GM12878 (cell line): Measurements from ENCODE around the gene NUP210. TPM values are rescaled to one million over a fixed set of nuclear protein-coding genes. Genes with fewer than 3 reads are reported as not detected.
A peak's percentile ranks its signal among the peaks of the same experiment; 100 is the strongest.

ENCODE experiments used
- ATAC-seq: fragments of 200-7000 bp; cut with Tn5 transposase; 3 replicates; pipeline ENCODE4 v1.9.1; 2020; ENCODE audit warnings: mild to moderate bottlenecking, moderate library complexity
- BruUV-seq: library from RNA; stranded (reverse); fragments of 400-500 nt; replicated peaks from 2 replicates; lab custom pipeline; 2021; lab: Mats Ljungman, UMichigan
- CTCF ChIA-PET: fragments of 300-600 bp; sonication (Branson Sonifier 250); formaldehyde crosslinking; extraction: SDS; loops from one replicate; lab custom pipeline; 2021; ENCODE audit warnings: inconsistent platforms; lab: Yijun Ruan, JAX
- POLR2A ChIA-PET: fragments of 350-600 bp; formaldehyde crosslinking; extraction: SDS; loops from one replicate; lab custom pipeline; 2021; ENCODE audit warnings: inconsistent platforms; lab: Charles Lee
- RAD21 ChIA-PET: fragments of 300-600 bp; sonication (Branson Sonifier 250); formaldehyde crosslinking; loops from one replicate; lab custom pipeline; 2023; ENCODE audit warnings: antibody characterized with exemption; ENCODE audit not compliant: unreplicated experiment; lab: Charles Lee
- SMC1A ChIA-PET: fragments of 300-600 bp; sonication (Branson Sonifier 250); formaldehyde crosslinking; loops from one replicate; lab custom pipeline; 2023; ENCODE audit not compliant: unreplicated experiment, uncharacterized antibody; lab: Charles Lee
- DNase-seq: peaks from one replicate; pipeline ENCODE4 v3.0.0-alpha.2; 2011; ENCODE audit warnings: low read depth, low spot score
- FAIRE-seq: peaks from 3 replicates; lab custom pipeline; 2011; peaks lifted over from hg19 to GRCh38; lab: Jason Lieb, UNC
- H2AFZ ChIP-seq: 2 replicates; pipeline ENCODE4 v1.6.0; 2011; ENCODE audit warnings: low read depth, low read length, control low read depth; ENCODE audit not compliant: control insufficient read depth
- H3K27ac ChIP-seq: 2 replicates; pipeline ENCODE4 v1.5.1; 2011; ENCODE audit warnings: control low read depth; ENCODE audit not compliant: control insufficient read depth, insufficient read depth
- H3K27me3 ChIP-seq, 2 experiments: replicated peaks in 1 of 2; 2 replicates each; pipeline versions ENCODE4 v1.6.0 to v1.6.1; 2011; ENCODE audit warnings: low read length in 1 of 2; ENCODE audit not compliant: control insufficient read depth in 2 of 2, insufficient read depth in 2 of 2
- H3K36me3 ChIP-seq, 2 experiments: 2 replicates each; pipeline ENCODE4 v1.5.1; 2011; ENCODE audit warnings: low read length in 1 of 2; ENCODE audit not compliant: control insufficient read depth in 2 of 2, insufficient read depth in 2 of 2
- H3K4me1 ChIP-seq: 2 replicates; pipeline ENCODE4 v1.6.1; 2011; ENCODE audit warnings: mild to moderate bottlenecking, low read length, moderate library complexity, mixed read lengths; ENCODE audit not compliant: control insufficient read depth, insufficient read depth
- H3K4me2 ChIP-seq: 2 replicates; pipeline ENCODE4 v1.6.0; 2011; ENCODE audit warnings: control low read depth; ENCODE audit not compliant: control insufficient read depth, insufficient read depth
- H3K4me3 ChIP-seq: fragments of 200-600 bp; sonication (generic); 2 replicates; pipeline ENCODE4 v1.5.1; 2016
- H3K79me2 ChIP-seq: 2 replicates; pipeline ENCODE4 v1.6.0; 2011; ENCODE audit warnings: low read length; ENCODE audit not compliant: control insufficient read depth, insufficient read depth
- H3K9ac ChIP-seq: 2 replicates; pipeline ENCODE4 v1.8.0; 2011; ENCODE audit warnings: low read length, control low read depth, mixed read lengths; ENCODE audit not compliant: control insufficient read depth, insufficient read depth
- H3K9me3 ChIP-seq: replicated peaks from 3 replicates; pipeline ENCODE4 v1.5.1; 2011; ENCODE audit warnings: mild to moderate bottlenecking, low read length; ENCODE audit not compliant: control insufficient read depth, insufficient read depth
- H4K20me1 ChIP-seq: 2 replicates; pipeline ENCODE4 v1.6.0; 2011; ENCODE audit not compliant: control insufficient read depth, insufficient read depth
- ATF7 ChIP-seq: fragments of 450-650 bp; IDR thresholded peaks from 2 replicates; pipeline ENCODE4 v1.6.1; 2016; ENCODE audit warnings: low read depth, mild to moderate bottlenecking
- BACH1 ChIP-seq: fragments of 450-650 bp; IDR thresholded peaks from 2 replicates; pipeline ENCODE4 v1.6.1; 2017; ENCODE audit warnings: mild to moderate bottlenecking, borderline replicate concordance
- BHLHE40 ChIP-seq, 2 experiments: fragments of 450-650 bp in 1 of 2; IDR thresholded peaks; 2 replicates each; pipeline ENCODE4 v1.6.1; 2011 to 2017; ENCODE audit warnings: low read depth in 2 of 2, borderline replicate concordance in 1 of 2, improper control_type of control experiment in 1 of 2, low read length in 1 of 2, mild to moderate bottlenecking in 1 of 2
- HDAC2 ChIP-seq: fragments of 200-600 bp; sonication (generic); IDR thresholded peaks from 2 replicates; pipeline ENCODE4 v1.6.1; 2017
- MEF2B ChIP-seq: fragments of 450-650 bp; IDR thresholded peaks from 2 replicates; pipeline ENCODE4 v1.6.1; 2018; ENCODE audit warnings: mild to moderate bottlenecking, moderate library complexity; ENCODE audit not compliant: partially characterized antibody, poor library complexity, severe bottlenecking
- MXI1 ChIP-seq: fragments of 150-350 bp; IDR thresholded peaks from 2 replicates; pipeline ENCODE4 v1.6.1; 2011; ENCODE audit warnings: low read depth, mild to moderate bottlenecking, inconsistent platforms, low read length, improper control_type of control experiment
- NKRF ChIP-seq: fragments of 450-650 bp; conservative IDR thresholded peaks from 2 replicates; pipeline ENCODE4 v1.6.1; 2017; ENCODE audit warnings: mild to moderate bottlenecking, moderate library complexity
- NR2F1 ChIP-seq: fragments of 450-650 bp; conservative IDR thresholded peaks from 2 replicates; pipeline ENCODE4 v1.6.1; 2017; ENCODE audit warnings: mild to moderate bottlenecking
- PBX3 ChIP-seq: IDR thresholded peaks from 2 replicates; pipeline ENCODE4 v1.6.1; 2011; ENCODE audit warnings: mild to moderate bottlenecking, low read depth, low read length, moderate library complexity; ENCODE audit not compliant: insufficient replicate concordance
- SKIL ChIP-seq: fragments of 450-650 bp; IDR thresholded peaks from 2 replicates; pipeline ENCODE4 v1.6.1; 2017; ENCODE audit warnings: mild to moderate bottlenecking, low read depth, inconsistent platforms; ENCODE audit not compliant: poor library complexity, severe bottlenecking
- YBX1 ChIP-seq: fragments of 450-650 bp; IDR thresholded peaks from 2 replicates; pipeline ENCODE4 v1.6.1; 2016; ENCODE audit warnings: antibody characterized with exemption
- WGBS: methylation state at CpG from one replicate; pipeline ENCODE4 v1.1.6; 2016; ENCODE audit warnings: low lambda C conversion rate; ENCODE audit not compliant: insufficient replicate concordance, insufficient coverage; ENCODE audit errors: missing lambda C conversion rate; 5-methylcytosine and 5-hydroxymethylcytosine counted together
- in situ Hi-C: fragments of 300-500 bp; cut with MboI; formaldehyde crosslinking; loops from 9 replicates; pipeline ENCODE4 v1.14.3; 2018; ENCODE audit warnings: mixed read lengths
- intact Hi-C: fragments of 100-400 bp; cut with micrococcal nuclease; formaldehyde crosslinking; loops from one replicate; pipeline ENCODE4 v1.14.2; 2022; ENCODE audit not compliant: unreplicated experiment
- polyA plus RNA-seq, 11 experiments: library from polyadenylated mRNA; depleted of rRNA in 4 of 11; unstranded in 6 of 11; stranded (reverse) in 5 of 11; fragments of >200 nt; fragmentation: Nextera tagmentation in 4 of 11; fragmentation: Illumina TruSeq in 1 of 11; extraction: Ambion mirVana in 4 of 11; extraction: Trizol in 1 of 11; gene quantifications; 1 replicate in 1 of 11; 2 replicates in 10 of 11; pipeline versions ENCODE4 v1.2.1 to v1.2.3, GENCODE V29; 2011 to 2016; ENCODE audit warnings: inconsistent platforms in 2 of 11, missing spikeins in 2 of 11, low read depth in 1 of 11
- total RNA-seq, 4 experiments: library from RNA; depleted of rRNA in 3 of 4; stranded (reverse); fragments of >200 nt in 3 of 4; fragmentation: Illumina TruSeq in 1 of 4; extraction: Trizol in 1 of 4; gene quantifications; 2 replicates each; pipeline versions ENCODE4 v1.2.1 to v1.2.3, GENCODE V29; 2013 to 2021

The NUP210 gene
- total and polyA plus RNA-seq, 10 of the 15 experiments (the other 5 are each of a cell fraction or from before 2014, with no cell fraction given), result 2.9 to 150 (median 76.0) TPM

- no peak for TF ChIP-seq SKIL
- no peak for TF ChIP-seq PBX3
- no peak for TF ChIP-seq NR2F1
- TF ChIP-seq NKRF, result no peak
These were observed 50.1 kb downstream of the NUP210 start (continued) for GRCh38 chr3:13370055-13370454.

GRCh38 chr3:13368834-13369233, 51.3 kb downstream of the NUP210 start:
- ChIA-PET POLR2A (interaction anchor here (0.6 kb wide), 1 partner anchor 40 kb away, joined by 5 read pairs; no protein-coding TSS in a partner anchor), RAD21 (no interaction called here), SMC1A (no interaction called here), CTCF (no interaction called here)
- no peaks in the 10 kb centered on the region for H3K79me2 ChIP-seq
- H3K4me2 ChIP-seq, result no peak overlapping the region
- H4K20me1 ChIP-seq, result no peaks in the 10 kb centered on the region
- no peaks in the 10 kb centered on the region for H3K9me3 ChIP-seq
- in situ Hi-C loops (no loop called here), intact Hi-C loops (no loop called here)
- 99% methylated on average over 6 of the region's 6 CpGs for WGBS
- DNase-seq (no peak), ATAC-seq (no peak), FAIRE-seq (no peak)
- no peaks in the 10 kb centered on the region for H3K4me1 ChIP-seq
- no peaks in the 10 kb centered on the region for H3K27me3 ChIP-seq
- no peak overlapping the region for H2AFZ ChIP-seq
- H3K9ac ChIP-seq, result no peak overlapping the region
- no peak overlapping the region for H3K4me3 ChIP-seq
- H3K36me3 ChIP-seq, result peaks cover 43 to 51% of the 10 kb centered on the region in 2 experiments; a peak in 3 of 4 replicates
- no peak overlapping the region for H3K27ac ChIP-seq
- no peak for TF ChIP-seq YBX1
- TF ChIP-seq BHLHE40 (IDR thresholded peaks at IDR 0.05; ENCODE audit: borderline replicate concordance in 1 of 2, low read depth in 2 of 2, low read length in 1 of 2), result no peak
- no peak for TF ChIP-seq HDAC2
- no peak for TF ChIP-seq ATF7
- no peak for TF ChIP-seq MEF2B
- no peak for TF ChIP-seq BACH1
- no peak for TF ChIP-seq MXI1
- TSS peak; percentile 43 for BruUV-seq
